K562 (cell line): ENCODE data around the gene DPH2.

Source experiments
- ARID1B ChIP-seq: fragments of 450-650 bp; IDR thresholded peaks from 2 replicates; pipeline ENCODE4 v1.6.1; 2016; ENCODE audit warnings: antibody characterized with exemption, mild to moderate bottlenecking, inconsistent platforms
- CHD4 ChIP-seq: fragments of 200-600 bp; sonication (generic); IDR thresholded peaks from 3 replicates; pipeline ENCODE4 v1.6.1; 2012; ENCODE audit warnings: low read depth, mild to moderate bottlenecking, mixed read lengths, low read length, inconsistent platforms; ENCODE audit not compliant: insufficient read depth, insufficient replicate concordance, poor library complexity, severe bottlenecking
- CTCF ChIP-seq, 3 experiments: IDR thresholded peaks in 2 of 3; conservative IDR thresholded peaks in 1 of 3; 2 replicates each; pipeline ENCODE4 v1.5.1; 2011 to 2012; ENCODE audit warnings: low read length in 3 of 3, mild to moderate bottlenecking in 3 of 3, control low read depth in 2 of 3, improper control_type of control experiment in 1 of 3, inconsistent platforms in 1 of 3, low read depth in 1 of 3, mixed read lengths in 1 of 3, moderate library complexity in 1 of 3; ENCODE audit not compliant: insufficient read depth in 2 of 3
- HBP1 ChIP-seq: fragments of 450-650 bp; formaldehyde crosslinking; IDR thresholded peaks from 2 replicates; pipeline ENCODE4 v1.4.0; 2022; ENCODE audit warnings: missing genetic modification characterization
- JUNB ChIP-seq: fragments of 450-650 bp; formaldehyde crosslinking; conservative IDR thresholded peaks from 2 replicates; pipeline ENCODE4 v1.4.0; 2020; ENCODE audit warnings: mild to moderate bottlenecking
- JUND ChIP-seq, 2 experiments: IDR thresholded peaks; 2 replicates in 1 of 2; 3 replicates in 1 of 2; pipeline ENCODE4 v1.6.1; 2011; ENCODE audit warnings: borderline replicate concordance in 2 of 2, low read depth in 2 of 2, low read length in 2 of 2, improper control_type of control experiment in 1 of 2, missing biosample characterization in 1 of 2, missing genetic modification characterization in 1 of 2, missing genetic modification reagents in 1 of 2
- KDM4B ChIP-seq, 2 experiments: fragments of 450-650 bp in 1 of 2; sonication (generic) in 1 of 2; IDR thresholded peaks; 2 replicates each; pipeline ENCODE4 v1.6.1; 2016 to 2017; ENCODE audit warnings: borderline replicate concordance in 2 of 2, antibody characterized with exemption in 1 of 2, low read depth in 1 of 2, mild to moderate bottlenecking in 1 of 2
- MAFG ChIP-seq: fragments of 450-650 bp; conservative IDR thresholded peaks from 2 replicates; pipeline ENCODE4 v1.6.1; 2016; ENCODE audit warnings: missing genetic modification characterization, missing compliant biosample characterization
- MAFK ChIP-seq: IDR thresholded peaks from 2 replicates; pipeline ENCODE4 v1.6.1; 2011; ENCODE audit warnings: low read length, improper control_type of control experiment
- NKRF ChIP-seq: fragments of 450-650 bp; IDR thresholded peaks from 2 replicates; pipeline ENCODE4 v1.6.1; 2016; ENCODE audit warnings: borderline replicate concordance
- SIX5 ChIP-seq, 2 experiments: IDR thresholded peaks; 2 replicates each; pipeline ENCODE4 v1.6.1; 2011; ENCODE audit warnings: low read length in 2 of 2, borderline replicate concordance in 1 of 2, low read depth in 1 of 2, mild to moderate bottlenecking in 1 of 2, moderate library complexity in 1 of 2; ENCODE audit not compliant: insufficient read depth in 1 of 2
- ZNF407 ChIP-seq: fragments of 450-650 bp; IDR thresholded peaks from 2 replicates; pipeline ENCODE4 v1.6.1; 2016; ENCODE audit warnings: low read depth
- ZSCAN32 ChIP-seq: fragments of 450-650 bp; formaldehyde crosslinking; IDR thresholded peaks from 2 replicates; pipeline ENCODE4 v1.4.0; 2020; ENCODE audit warnings: mild to moderate bottlenecking, moderate library complexity

GRCh38 chr1:43992232-43992995, 22.6 kb downstream of the DPH2 start:
- no peak for TF ChIP-seq SIX5 (IDR thresholded peaks at IDR 0.05; ENCODE audit: borderline replicate concordance in 1 of 2, insufficient read depth in 1 of 2, low read depth in 1 of 2, low read length in 2 of 2)
- no peak for TF ChIP-seq MAFK
- no peak for TF ChIP-seq KDM4B (IDR thresholded peaks at IDR 0.05; ENCODE audit: borderline replicate concordance in 2 of 2, low read depth in 1 of 2)
- TF ChIP-seq ZNF407, result no peak
- no peak for TF ChIP-seq CTCF (IDR thresholded peaks at IDR 0.05 in 2 of 3, conservative IDR thresholded peaks at IDR 0.05 in 1 of 3; ENCODE audit: insufficient read depth in 2 of 3, low read depth in 1 of 3, low read length in 3 of 3)
- no peak for TF ChIP-seq HBP1 (CRISPR knock-in tag)
- no peak for TF ChIP-seq CHD4
- no peak for TF ChIP-seq JUND (IDR thresholded peaks at IDR 0.05; ENCODE audit: borderline replicate concordance, low read depth, low read length)
- no peak for TF ChIP-seq JUND (tag; IDR thresholded peaks at IDR 0.05; ENCODE audit: borderline replicate concordance, low read depth, low read length)
- no peak for TF ChIP-seq ZSCAN32 (CRISPR knock-in tag)
- TF ChIP-seq MAFG (tag), result no peak
- no peak for TF ChIP-seq JUNB
- no peak for TF ChIP-seq ARID1B
- TF ChIP-seq NKRF, result no peak
